Heart right ventricle (tissue), 16 donors: Measurements from ENCODE around the gene MAP7D1. TPM values are rescaled to one million over a fixed set of nuclear protein-coding genes. Genes with fewer than 3 reads are reported as not detected.

Experiments used
- ATAC-seq, 8 donors: fragments of 200-7000 bp; cut with Tn5 transposase; one replicate each; pipeline ENCODE4 v1.9.1; 2020; ENCODE audit warnings: mild to moderate bottlenecking in 8 of 8, moderate library complexity in 8 of 8, moderate number of reproducible peaks in 1 of 8
- DNase-seq, 2 donors: peaks; one replicate each; pipeline ENCODE4 v3.0.0-alpha.2; 2020
- H3K27ac ChIP-seq, 10 donors: fragments of 200-600 bp; sonication (generic) in 2 of 10; one replicate each; pipeline versions ENCODE4 v1.5.0 to v1.8.0; 2020 to 2022; ENCODE audit warnings: mild to moderate bottlenecking in 3 of 10
- H3K27me3 ChIP-seq, 7 donors: fragments of 200-600 bp; one replicate each; pipeline ENCODE4 v1.8.0; 2021 to 2022; ENCODE audit warnings: mild to moderate bottlenecking in 2 of 7
- H3K36me3 ChIP-seq, 9 donors: fragments of 200-600 bp; sonication (generic) in 1 of 9; one replicate each; pipeline versions ENCODE4 v1.5.0 to v1.8.0; 2020 to 2022; ENCODE audit warnings: mild to moderate bottlenecking in 2 of 9
- H3K4me1 ChIP-seq, 9 donors: fragments of 200-600 bp; sonication (generic) in 1 of 9; one replicate each; pipeline versions ENCODE4 v1.5.0 to v1.8.0; 2020 to 2022; ENCODE audit warnings: mild to moderate bottlenecking in 4 of 9
- H3K4me3 ChIP-seq, 10 donors: fragments of 200-600 bp; sonication (generic) in 2 of 10; one replicate each; pipeline versions ENCODE4 v1.5.0 to v1.8.0; 2020 to 2022; ENCODE audit warnings: mild to moderate bottlenecking in 7 of 10, moderate library complexity in 2 of 10
- H3K9me3 ChIP-seq, 11 donors: fragments of 200-600 bp in 10 of 11; sonication (generic) in 2 of 11; one replicate each; pipeline versions ENCODE4 v1.5.0 to v1.8.0; 2013 to 2022; ENCODE audit warnings: mild to moderate bottlenecking in 2 of 11, control low read depth in 1 of 11, moderate library complexity in 1 of 11
- WGBS, 2 donors: extraction: QIAGEN DNeasy Blood & Tissue Kit; methylation state at CpG; one replicate each; pipeline ENCODE4 v1.1.7; 2013; ENCODE audit warnings: inconsistent platforms in 1 of 2; 5-methylcytosine and 5-hydroxymethylcytosine counted together
- intact Hi-C, 10 donors: fragments of 100-400 bp; cut with DNase I; formaldehyde crosslinking; loops; one replicate each; pipeline versions ENCODE4 v1.11.1 to v1.14.2; 2022
- polyA plus RNA-seq, 2 donors: library from polyadenylated mRNA; stranded (reverse); fragments of 200-250 nt; gene quantifications; one replicate each; pipeline ENCODE4 v1.2.3, GENCODE V29; 2013
- total RNA-seq, 10 donors: library from RNA; stranded (reverse); fragmentation: NEBNext Ultra II Directional in 3 of 10; extraction: Animal tissue kit (Norgen Biotek cat#: 25700) in 3 of 10; gene quantifications; one replicate each; pipeline versions ENCODE4 v1.2.1 to v1.2.4, GENCODE V29; 2021 to 2023
- TF ChIP-seq, protein P1 (sequence below), 9 donors: fragments of 200-600 bp; sonication (generic) in 2 of 9; IDR thresholded peaks; one replicate each; pipeline versions ENCODE4 v1.5.0 to v1.8.0; 2021 to 2022; ENCODE audit warnings: antibody characterized with exemption in 9 of 9, mild to moderate bottlenecking in 5 of 9, moderate library complexity in 1 of 9
- donor health status: Arrhythmogenic right ventricular cardiomyopathy.
- donor health status: ischemic (EF 13 %, LVEDD 7.1; RV severe dilation, severe dysfunction).
- donor health status: healthy with polysubstance abuse.
- donor health status: DM: no; HTN: yes; CAD: no.
- donor health status: DM: no; HTN: no; CAD: no.
- donor health status: ischemic (EF 25% LVEDD 6.9; RV normal size, moderate dysfunction).
- donor health status: ischemic (EF 25% LVEDD 5.7; RV mildly dilated, moderate dysfunction).
- donor health status: healthy.
- donor health status: DM: yes; HTN: yes; CAD: no.
- donor health status: Ischemic cardiomyopathy.
- donor health status: ischemic (EF 35%, LVEDD 5.7; RV mildly dilated, moderate dysfunction).
- donor health status: nonischemic (EF 11% LVEDD 7.7; RV severe dilation, severe dysfunction).
- donor health status: DM: yes; HTN: yes; CAD: no.
- donor health status: PGD.
- donor health status: ischemic (EF 29% LVEDD 5.4; RV normal size, mild dysfunction).
- donor health status: nonischemic (EF 23%, LVEDD 6.1; RV moderate dilation, normal function).

MAP7D1 gene
- total and polyA plus RNA-seq, 12 donors = 176 to 364 (median 320) TPM

DNA sequence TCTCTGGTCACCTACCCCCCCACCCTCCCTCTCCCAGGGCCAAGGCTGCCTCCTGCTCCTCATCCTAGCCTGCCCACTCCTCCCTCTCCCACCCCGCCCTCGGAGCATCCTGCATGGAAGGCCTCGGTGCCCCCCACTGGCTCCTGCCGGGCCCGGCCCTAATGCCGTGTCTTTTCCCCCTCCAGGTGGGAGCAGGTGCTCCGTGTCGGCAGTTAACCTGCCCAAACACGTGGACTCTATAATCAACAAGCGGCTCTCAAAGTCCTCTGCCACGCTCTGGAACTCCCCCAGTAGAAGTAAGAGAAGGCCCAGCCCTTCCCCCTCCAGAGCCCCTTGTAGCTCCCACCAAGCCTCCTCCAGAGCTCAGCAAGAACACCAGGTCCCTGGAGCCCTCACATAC lies 18.8 kb downstream of the MAP7D1 start:
- Histone ChIP-seq H3K36me3 (peaks cover 13 to 100% (median 79%) of the 10 kb centered on the region in 9 donors), H3K4me1 (peaks cover 31 to 91% (median 69%) of the 10 kb centered on the region in 9 donors), H3K9me3 (no peaks in the 10 kb centered on the region), H3K27me3 (no peaks in the 10 kb centered on the region), H3K4me3 (no peak overlapping the region), H3K27ac (peak overlapping the region; percentile 65 to 100 (median 88))
- DNase-seq (no peak), ATAC-seq (no peak)
- TF ChIP-seq, protein P1, sequence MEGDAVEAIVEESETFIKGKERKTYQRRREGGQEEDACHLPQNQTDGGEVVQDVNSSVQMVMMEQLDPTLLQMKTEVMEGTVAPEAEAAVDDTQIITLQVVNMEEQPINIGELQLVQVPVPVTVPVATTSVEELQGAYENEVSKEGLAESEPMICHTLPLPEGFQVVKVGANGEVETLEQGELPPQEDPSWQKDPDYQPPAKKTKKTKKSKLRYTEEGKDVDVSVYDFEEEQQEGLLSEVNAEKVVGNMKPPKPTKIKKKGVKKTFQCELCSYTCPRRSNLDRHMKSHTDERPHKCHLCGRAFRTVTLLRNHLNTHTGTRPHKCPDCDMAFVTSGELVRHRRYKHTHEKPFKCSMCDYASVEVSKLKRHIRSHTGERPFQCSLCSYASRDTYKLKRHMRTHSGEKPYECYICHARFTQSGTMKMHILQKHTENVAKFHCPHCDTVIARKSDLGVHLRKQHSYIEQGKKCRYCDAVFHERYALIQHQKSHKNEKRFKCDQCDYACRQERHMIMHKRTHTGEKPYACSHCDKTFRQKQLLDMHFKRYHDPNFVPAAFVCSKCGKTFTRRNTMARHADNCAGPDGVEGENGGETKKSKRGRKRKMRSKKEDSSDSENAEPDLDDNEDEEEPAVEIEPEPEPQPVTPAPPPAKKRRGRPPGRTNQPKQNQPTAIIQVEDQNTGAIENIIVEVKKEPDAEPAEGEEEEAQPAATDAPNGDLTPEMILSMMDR (IDR thresholded peaks at IDR 0.05) = no peak
- intact Hi-C loops = loop anchor here in 1 of 10 donors (5.0 kb wide), 1 partner anchor 63 kb away; no protein-coding TSS in a partner anchor
- 42 to 52% methylated on average over 11 of the region's 11 CpGs for whole genome bisulfite sequencing, 2 donors

DNA sequence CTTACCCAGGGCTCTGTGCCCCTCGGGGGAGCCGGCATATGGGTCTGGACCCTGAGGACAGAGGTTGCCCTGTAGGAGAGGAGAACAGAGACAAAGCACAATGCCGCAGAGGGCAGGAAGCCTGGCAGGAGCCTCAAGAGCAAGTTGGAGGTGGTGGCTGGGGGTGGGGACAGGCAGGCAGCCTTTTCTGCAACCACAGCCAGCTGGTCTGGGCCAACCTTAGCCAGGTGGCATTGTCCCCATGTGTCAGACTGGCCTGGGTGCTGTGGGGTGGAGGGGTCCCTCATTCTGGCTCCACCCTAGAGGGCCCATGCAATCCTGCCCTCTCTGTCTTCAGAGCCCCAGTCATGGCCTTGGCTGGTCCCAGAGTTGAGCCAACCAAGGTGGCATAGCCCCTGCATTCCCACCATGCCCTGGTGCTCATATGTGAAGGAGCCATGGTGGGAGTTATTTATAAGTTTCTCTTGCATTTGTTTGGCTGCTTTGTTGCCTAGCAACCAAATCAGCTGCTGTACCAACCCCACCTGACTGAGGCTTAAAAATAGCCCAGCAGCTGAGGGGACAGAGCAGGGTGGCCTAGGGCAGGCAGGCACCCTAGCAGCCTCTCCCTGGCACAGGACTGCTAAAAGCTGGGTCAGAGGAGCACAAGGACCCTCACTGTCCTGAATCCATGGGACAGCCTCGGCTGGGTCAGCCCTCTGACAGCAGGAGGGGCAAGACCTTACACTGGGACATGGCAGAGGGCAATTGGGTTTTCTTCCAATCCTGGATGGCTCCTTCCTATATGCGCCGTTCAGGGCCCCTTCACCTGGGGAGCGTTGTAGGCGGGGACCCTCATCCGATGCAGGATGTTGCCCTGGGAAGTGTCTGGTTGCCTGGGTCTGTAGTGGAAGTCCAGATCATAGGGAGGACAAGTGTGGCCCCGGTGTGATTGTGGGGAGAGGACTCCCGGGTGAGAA lies 19.5 kb downstream of the MAP7D1 start:
- no peaks in the 10 kb centered on the region for H3K9me3 ChIP-seq
- H3K4me1 ChIP-seq = peaks cover 29 to 86% (median 62%) of the 10 kb centered on the region in 9 donors
- H3K4me3 ChIP-seq = peak overlapping the region in 1 of 10 donors; percentile 5

DNA sequence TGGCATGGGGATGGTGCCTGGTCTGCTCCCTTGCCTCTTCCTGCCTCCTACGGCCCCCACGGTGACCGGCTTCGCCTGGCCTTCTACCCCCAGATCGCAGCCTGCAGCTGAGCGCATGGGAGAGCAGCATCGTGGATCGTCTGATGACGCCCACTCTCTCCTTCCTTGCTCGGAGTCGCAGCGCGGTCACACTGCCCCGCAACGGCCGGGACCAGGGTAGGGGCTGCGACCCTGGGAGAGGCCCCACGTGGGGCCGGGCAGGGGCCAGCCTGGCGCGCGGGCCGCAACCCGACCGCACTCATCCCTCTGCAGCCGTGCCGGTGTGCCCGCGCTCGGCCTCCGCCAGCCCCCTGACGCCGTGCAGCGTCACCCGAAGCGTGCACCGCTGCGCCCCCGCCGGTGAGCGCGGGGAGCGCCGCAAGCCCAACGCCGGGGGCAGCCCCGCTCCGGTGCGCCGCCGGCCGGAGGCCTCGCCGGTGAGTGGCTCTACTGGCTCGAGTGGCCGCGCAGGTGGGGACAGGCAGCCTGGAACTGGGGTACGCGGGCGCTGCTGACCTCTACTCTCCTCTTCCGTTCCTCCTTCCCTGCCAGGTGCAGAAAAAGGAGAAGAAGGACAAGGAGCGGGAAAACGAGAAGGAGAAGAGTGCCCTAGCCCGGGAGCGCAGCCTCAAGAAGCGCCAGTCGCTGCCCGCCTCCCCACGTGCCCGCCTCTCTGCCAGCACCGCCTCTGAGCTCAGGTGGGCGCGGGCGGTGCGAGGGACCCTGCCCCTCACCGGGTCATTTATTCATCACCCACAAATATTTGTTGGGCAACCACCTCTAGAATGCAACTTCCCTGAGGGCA lies 20.4 kb downstream of the MAP7D1 start:
- 66 to 68% methylated on average over 43 to 76 of the region's 76 CpGs for WGBS, 2 donors
- TF ChIP-seq, protein P1 (IDR thresholded peaks at IDR 0.05) = peak in 8 of 9 donors; percentile 14 to 51 (median 41)
- peak overlapping the region in 1 of 10 donors; percentile 5 for H3K4me3 ChIP-seq
- no peaks in the 10 kb centered on the region for H3K27me3 ChIP-seq
- peaks cover 23 to 78% (median 56%) of the 10 kb centered on the region in 9 donors for H3K4me1 ChIP-seq
- intact Hi-C loops = no loop called here
- H3K36me3 ChIP-seq = peaks cover 13 to 100% (median 89%) of the 10 kb centered on the region in 9 donors
- ATAC-seq (peak; percentile 9 to 58 (median 37)), DNase-seq (peak in 1 of 2 donors; percentile 60)
- peak overlapping the region; percentile 65 to 100 (median 89) for H3K27ac ChIP-seq
- H3K9me3 ChIP-seq = no peaks in the 10 kb centered on the region

More for the DNA sequence above, 19.5 kb downstream of the MAP7D1 start:
- WGBS, 2 donors = 51 to 61% methylated on average over 11 of the region's 11 CpGs
- H3K36me3 ChIP-seq = peaks cover 13 to 100% (median 86%) of the 10 kb centered on the region in 9 donors
- peak overlapping the region; percentile 65 to 100 (median 89) for H3K27ac ChIP-seq
- TF ChIP-seq, protein P1 (IDR thresholded peaks at IDR 0.05) = no peak
- intact Hi-C loops = no loop called here
- DNase-seq (peak; percentile 61 to 80), ATAC-seq (peak; percentile 68 to 88 (median 84))
- no peaks in the 10 kb centered on the region for H3K27me3 ChIP-seq
